NCI-H524 treated with DMSO at 0.1 percent for 48 hours (cell line): ENCODE measurements around the gene KCNT2.

Source experiments
- DNase-seq: peaks from one replicate; lab custom pipeline; 2025; lab: John Stamatoyannopoulos, UW

KCNT2 gene

GRCh38 chr1:196449460-196449859, 158.8 kb downstream of the KCNT2 start:
- no peak for DNase-seq

- DNase-seq: no peak
Measured at GRCh38 chr1:196445775-196446174, 162.5 kb downstream of the KCNT2 start.

GRCh38 chr1:196444634-196445033, 163.6 kb downstream of the KCNT2 start:
- no peak for DNase-seq

GRCh38 chr1:196442366-196442765, 165.9 kb downstream of the KCNT2 start:
- DNase-seq: no peak

- DNase-seq: no peak
Measured at GRCh38 chr1:196440711-196441110, 167.5 kb downstream of the KCNT2 start.

- DNase-seq: no peak
Measured at GRCh38 chr1:196438329-196438728, 169.9 kb downstream of the KCNT2 start.

GRCh38 chr1:196437671-196438070, 170.6 kb downstream of the KCNT2 start:
- DNase-seq: no peak

GRCh38 chr1:196433000-196433399, 175.2 kb downstream of the KCNT2 start:
- no peak for DNase-seq

GRCh38 chr1:196427976-196428734, 180.1 kb downstream of the KCNT2 start:
- DNase-seq: no peak

GRCh38 chr1:196425513-196425912, 182.7 kb downstream of the KCNT2 start:
- DNase-seq: no peak

- DNase-seq: no peak
Measured at GRCh38 chr1:196423612-196424011, 184.6 kb downstream of the KCNT2 start.

- no peak for DNase-seq
Measured at GRCh38 chr1:196418772-196419171, 189.5 kb downstream of the KCNT2 start.

GRCh38 chr1:196415978-196416377, 192.3 kb downstream of the KCNT2 start:
- DNase-seq: no peak

- DNase-seq: no peak
Measured at GRCh38 chr1:196412326-196412725, 195.9 kb downstream of the KCNT2 start.

GRCh38 chr1:196410768-196411167, 197.5 kb downstream of the KCNT2 start:
- no peak for DNase-seq

GRCh38 chr1:196409586-196409985, 198.7 kb downstream of the KCNT2 start:
- DNase-seq: no peak

- no peak for DNase-seq
Measured at GRCh38 chr1:196407358-196408051, 200.7 kb downstream of the KCNT2 start.

GRCh38 chr1:196405839-196406238, 202.4 kb downstream of the KCNT2 start:
- DNase-seq: no peak

GRCh38 chr1:196403803-196404690, 204.2 kb downstream of the KCNT2 start:
- DNase-seq: no peak

- DNase-seq: no peak
Measured at GRCh38 chr1:196401891-196402290, 206.3 kb downstream of the KCNT2 start.

GRCh38 chr1:196401452-196401833, 206.8 kb downstream of the KCNT2 start:
- no peak for DNase-seq
